GM19351 (cell line): ENCODE measurements around the gene GOLGA8J.
"Not testable (repeated sequence)": the region's sequence is repeated elsewhere in the genome, so short reads cannot be mapped to it uniquely, and the experiment has no call there.

Source experiments
- ATAC-seq: cut with Tn5 transposase; IDR thresholded peaks from one replicate; pipeline ENCODE4 v1.9.1; 2021; ENCODE audit warnings: mild to moderate bottlenecking, moderate library complexity; ENCODE audit not compliant: unreplicated experiment

The GOLGA8J gene, protein sequence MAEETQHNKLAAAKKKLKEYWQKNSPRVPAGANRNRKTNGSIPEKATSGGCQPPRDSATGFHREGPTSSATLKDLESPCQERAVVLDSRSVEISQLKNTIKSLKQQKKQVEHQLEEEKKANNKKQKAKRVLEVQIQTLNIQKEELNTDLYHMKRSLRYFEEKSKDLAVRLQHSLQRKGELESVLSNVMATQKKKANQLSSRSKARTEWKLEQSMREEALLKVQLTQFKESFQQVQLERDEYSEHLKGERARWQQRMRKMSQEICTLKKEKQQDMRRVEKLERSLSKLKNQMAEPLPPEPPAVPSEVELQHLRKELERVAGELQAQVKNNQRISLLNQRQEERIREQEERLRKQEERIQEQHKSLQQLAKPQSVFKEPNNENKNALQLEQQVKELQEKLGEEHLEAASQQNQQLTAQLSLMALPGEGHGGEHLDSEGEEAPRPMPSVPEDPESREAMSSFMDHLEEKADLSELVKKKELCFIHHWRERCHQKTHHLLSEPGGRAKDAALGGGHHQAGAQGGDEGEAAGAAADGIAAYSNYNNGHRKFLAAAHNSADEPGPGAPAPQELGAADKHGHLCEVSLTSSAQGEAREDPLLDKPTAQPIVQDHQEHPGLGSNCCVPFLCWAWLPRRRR

DNA sequence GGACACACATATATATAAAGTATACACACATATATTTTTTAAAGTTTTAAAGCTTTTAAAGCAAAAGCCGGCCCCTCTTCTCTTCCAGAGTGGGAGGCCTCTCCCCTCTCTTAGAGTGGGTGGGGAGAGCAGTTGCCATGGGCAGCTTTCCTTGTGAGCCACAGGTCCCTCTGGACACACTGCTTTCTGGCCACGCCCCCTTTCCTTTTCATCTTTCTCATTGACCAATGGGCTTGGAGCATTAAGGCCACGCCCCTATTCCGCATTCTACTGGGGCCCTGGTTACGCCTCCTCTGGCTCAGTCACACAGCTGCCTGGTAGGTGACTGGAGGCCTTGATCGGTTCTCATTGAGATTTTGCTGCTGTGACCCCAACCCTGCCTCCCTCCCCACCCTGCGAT, at the start of gene GOLGA8J:
TSS of gene GOLGA8J (plus strand) at position 301 of the 400 bp plus-strand sequence. CDS start at position 399, 98 bp downstream.
- not testable (repeated sequence) for ATAC-seq

DNA sequence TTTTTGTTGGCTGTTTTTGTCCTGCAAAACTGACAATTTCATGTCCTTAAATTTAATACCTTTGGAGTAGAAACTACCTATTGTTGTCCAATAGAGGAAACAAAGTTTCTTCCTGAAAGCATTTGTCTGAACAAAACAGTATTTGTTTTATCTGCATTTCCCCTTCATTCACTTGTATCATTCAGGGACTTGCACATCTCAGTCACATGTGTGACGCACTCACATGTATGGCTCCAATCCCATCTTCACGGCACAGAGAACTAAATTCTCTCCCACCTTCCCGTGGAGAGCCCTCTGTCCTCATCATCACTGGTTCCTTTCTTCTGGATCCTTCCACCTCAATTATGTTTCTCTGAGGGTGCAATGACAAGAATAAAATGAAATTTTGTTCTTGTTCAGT, 49.5 kb upstream of the GOLGA8J start:
- ATAC-seq: no peak

DNA sequence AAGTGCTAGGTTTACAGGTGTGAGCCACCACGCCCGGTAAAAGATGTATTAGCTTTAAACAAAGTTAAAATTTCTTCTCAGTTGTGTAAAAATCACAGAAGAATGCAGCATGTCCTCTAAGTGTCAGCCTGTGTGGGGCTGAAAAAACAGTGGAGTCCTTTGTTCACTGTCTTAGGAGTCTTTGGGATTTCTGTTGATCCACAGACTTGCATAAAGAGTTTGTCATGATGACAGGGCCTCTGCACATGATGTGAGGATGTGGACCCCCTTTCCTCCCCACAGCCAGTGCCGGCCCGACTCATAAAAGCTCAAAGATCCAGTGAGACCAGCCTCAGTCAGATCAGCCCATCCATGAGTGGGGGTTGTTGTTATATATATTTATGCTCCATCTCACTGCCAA, 49.0 kb upstream of the GOLGA8J start:
- ATAC-seq: no peak

DNA sequence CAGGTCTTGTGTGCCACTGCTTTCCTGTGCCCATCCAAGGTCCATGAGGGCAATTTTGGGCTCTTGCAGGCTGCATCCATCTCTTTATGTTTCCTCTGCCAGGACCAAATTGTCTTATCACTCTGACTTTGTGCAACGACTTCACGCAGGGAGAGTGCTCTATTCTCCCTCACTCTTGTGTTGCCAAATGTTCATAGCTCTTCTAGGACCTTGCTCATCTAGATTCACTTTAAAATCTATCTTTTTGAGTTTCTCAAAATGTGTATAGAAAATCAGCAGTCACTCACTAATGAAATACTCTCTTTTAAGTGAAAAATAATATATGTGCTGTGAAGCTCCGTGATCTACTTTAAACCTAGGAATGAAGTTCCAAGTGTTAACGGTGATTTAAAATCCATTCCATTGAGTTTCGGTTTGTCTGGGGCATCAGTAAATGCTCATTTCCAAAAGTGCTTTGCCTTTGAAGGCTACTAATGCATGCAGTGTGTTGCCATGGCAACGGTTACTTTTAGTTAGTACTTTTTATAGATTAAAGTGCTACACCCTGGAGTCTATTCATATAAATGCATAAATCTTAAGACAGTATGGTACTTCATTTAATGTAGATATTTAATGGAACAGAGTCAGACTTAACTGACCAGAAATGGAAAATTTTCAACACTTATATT, 46.6 kb upstream of the GOLGA8J start:
- no peak for ATAC-seq

DNA sequence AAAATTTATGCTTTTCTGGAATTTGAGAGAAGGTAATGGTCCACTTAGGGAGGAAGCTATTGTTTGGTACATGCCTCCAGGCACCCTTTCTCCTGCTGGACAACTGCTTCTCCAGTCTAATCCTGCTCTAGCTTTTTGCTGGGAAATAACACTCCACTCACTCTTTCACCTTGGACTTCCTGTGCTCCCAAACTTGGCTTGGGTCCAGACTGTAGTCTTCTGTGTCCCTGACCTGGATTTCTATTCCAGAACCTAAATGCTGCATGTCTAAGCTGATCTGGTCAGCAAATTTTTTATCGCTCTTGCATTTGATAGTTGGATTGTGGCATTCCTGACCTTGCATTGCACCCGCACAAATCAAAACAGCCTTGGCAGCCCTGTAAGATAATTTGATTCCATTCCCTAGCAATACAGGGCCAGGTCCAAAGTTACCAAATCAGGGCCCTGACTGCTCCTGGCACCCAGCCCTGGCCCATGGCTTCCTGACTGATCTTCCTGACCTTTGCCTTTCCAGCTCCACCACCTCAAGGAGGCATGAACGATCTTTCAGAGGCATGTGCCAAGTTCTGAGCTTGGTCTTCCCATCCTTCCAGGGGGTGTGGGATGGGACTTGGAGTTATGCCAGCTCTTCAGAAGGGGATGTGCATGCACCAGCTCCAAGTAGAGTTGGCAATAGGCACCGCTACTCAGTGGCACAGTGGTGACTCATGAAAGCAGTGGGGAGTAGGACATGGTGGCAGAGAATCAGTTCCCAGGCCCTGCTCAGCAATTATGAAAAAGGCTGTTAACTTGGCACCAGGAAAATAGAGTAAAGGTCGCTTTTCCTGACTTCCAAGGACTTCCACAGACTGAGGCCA, 43.9 kb upstream of the GOLGA8J start:
- no peak for ATAC-seq

DNA sequence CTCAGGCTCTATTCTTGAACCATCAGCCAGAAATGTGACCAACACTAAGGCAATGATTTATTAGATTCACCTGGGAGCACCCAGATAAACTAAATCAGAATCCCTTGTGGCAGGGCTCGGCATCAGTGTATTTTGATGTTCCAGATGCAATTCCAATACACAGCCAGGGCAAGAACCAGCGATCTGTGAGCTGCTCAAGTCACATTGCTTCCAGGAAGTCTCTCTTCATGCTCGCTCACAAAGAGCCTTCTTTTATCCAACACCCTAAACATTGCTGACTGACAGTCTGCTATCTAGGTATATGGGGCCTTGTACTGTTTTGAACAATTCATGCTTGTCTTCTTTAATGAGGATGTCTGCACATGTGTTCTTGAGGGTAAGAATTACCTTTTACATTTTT, 40.9 kb upstream of the GOLGA8J start:
- no peak for ATAC-seq

DNA sequence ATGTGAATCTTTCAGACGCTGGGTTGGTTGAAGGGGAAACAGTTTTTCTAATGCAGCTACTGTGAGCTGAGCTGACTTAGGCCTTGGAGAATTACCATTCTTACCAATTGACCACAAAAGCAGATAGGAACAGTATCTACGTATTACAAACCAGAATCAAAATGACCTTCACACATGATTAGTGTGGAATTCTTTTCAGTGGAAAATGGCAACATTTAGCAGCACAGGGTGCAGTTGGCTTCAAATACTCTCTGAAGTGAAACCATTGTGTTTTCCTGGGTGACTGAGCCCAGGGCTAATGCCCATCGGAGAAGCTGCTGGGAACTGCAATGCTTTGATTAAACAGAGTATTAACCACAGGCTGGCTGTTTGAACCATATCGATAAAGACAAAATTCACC, 40.2 kb upstream of the GOLGA8J start:
- no peak for ATAC-seq

DNA sequence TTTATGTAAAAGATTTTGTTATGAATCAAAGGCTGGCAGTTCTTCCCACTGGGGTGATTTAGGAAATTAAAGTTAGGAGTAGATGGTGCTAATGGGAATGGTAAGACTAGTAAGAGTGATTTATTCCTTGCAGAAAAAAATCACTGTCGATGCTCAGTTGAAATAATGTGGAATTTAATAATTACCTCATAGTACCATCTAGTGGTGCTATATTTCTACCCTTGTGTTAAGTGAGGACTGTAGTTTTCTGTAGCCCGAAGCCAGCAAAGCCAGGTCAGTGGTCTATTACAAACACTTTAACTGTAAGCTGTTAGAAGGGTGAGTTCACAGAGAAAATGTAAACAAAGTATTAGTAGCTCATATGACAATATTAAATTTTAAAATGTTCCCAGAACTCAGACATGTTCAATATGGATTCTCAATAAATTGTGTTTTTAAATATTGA, 39.5 kb upstream of the GOLGA8J start:
- no peak for ATAC-seq

DNA sequence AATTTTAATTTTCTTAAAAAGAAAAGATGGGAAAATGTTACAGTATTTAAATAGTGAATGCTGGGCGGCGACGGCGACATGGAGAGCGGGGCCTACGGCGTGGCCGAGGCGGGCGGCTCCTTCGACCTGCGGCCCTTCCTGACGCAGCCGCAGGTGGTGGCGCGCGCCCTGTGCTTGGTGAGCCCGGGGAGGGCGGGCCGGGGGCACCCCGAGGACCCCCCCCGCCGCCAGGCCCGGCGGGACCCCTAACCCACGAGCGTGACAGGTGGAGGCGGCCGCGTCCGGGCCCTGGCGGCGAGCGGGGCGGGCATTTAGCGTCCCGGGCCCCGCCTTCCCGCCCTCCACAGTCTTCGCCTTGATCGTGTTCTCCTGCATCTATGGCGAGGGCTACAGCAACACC, 38.4 kb upstream of the GOLGA8J start:
- ATAC-seq: no peak

DNA sequence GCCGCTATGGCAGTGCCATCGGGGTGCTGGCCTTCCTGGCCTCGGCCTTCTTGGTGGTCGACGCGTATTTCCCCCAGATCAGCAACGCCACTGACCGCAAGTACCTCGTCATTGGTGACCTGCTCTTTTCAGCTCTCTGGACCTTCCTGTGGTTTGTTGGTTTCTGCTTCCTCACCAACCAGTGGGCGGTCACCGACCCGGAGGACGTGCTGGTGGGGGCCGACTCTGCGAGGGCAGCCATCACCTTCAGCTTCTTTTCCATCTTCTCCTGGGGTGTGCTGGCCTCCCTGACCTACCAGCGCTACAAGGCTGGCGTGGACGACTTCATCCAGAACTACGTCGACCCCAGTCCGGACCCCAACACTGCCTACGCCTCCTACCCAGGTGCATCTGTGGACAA, 37.9 kb upstream of the GOLGA8J start:
- not testable (repeated sequence) for ATAC-seq

DNA sequence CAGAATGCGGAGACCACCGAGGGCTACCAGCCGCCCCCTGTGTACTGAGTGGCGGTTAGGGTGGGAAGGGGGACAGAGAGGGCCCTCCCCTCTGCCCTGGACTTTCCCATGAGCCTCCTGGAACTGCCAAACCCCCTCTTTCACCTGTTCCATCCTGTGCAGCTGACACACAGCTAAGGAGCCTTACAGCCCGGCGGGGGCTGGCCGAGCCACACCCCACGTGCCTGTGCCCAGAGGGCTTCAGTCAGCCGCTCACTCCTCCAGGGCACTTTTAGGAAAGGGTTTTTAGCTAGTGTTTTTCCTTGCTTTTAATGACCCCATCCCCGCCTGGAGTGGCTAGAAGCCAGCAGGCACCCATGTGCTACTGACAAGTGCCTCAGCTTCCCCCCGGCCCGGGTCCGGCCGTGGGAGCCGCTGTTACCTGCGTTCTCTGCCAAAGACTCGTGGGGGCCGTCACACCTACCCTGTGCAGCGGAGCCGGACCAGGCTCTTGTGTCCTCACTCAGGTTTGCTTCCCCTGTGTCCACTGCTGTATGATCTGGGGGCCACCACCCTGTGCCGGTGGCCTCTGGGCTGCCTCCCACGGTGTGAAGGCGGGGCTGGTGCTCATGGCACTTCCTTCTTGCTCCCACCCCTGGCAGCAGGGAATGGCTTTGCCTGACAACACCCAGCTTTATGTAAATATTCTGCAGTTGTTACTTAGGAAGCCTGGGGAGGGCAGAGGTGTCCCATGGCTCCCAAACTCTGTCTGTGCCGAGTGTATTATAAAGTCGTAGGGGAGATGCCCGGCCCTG, 37.3 kb upstream of the GOLGA8J start:
- not testable (repeated sequence) for ATAC-seq

DNA sequence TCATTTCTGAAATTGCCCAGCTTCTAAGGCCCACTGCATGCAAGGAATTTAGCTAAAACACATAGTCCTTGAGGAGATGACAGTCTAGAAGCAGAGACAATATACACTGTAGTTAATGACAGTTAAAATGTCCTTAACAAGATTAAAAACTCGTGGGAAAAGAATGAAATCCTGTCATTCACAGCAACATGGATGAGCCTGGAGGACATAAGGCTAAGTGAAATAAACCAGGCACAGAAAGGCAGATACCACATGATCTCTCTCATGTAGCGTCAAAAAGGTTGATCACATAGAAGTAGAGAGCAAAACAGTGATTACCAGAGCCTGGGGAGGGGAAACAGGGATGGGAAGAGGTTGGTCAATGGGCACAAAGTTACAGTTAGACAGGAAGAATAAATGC, 36.3 kb upstream of the GOLGA8J start:
- no peak for ATAC-seq

DNA sequence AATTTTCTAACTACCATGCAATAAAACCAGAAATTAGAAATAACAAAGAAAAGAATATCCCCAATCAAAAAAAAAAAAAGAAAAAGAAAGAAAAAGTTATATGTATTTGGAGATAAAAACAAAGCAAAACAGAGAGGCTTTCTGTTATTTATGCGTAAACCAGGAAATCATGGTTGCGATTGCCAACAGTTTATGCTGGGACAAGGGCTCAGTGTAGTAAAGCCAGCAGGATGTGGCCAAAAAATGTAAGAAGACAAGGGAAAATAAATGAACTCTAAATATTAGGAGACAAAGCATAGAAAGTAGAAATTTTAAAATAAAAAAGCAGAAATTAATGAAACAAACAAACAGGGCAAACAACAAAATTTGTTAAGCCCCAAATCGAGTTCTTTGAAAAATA, 27.2 kb upstream of the GOLGA8J start:
- no peak for ATAC-seq

DNA sequence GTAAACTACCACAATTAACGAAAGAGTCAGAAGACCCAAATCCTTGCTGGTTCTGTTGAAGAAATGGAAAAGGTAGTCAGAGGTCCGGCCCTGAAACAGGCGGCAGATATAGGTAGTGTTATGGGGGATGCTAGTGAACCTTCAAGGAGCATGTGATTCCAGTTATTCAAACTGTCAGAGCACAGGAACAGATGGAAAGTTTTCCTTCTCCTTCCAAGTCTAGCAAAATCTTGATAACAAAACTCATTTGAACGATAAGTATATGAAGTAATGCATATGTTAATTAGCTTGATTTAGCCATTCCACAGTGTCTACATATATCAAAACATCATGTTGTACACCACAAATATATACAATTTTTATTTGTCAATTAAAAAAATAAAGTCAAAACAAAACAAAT, 26.6 kb upstream of the GOLGA8J start:
- ATAC-seq: no peak

DNA sequence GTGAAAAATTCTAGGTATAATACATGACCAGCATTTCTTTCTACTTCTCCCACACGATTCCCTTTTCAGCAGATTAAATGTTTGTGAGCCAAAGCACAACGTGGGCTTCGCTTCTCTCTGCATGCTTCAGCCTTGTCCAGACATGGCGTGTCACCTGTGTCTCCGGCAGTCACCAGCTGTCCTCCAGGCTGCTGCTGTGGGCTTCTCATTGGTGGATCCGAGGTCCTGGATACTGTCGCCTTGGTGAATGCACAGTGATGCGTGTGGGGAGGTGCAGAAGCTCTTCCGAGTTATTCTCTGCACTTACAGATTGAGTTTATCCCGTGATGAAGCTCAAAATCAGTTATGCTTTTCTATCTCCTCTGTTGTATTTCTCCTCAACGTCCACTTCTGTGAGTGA, 23.0 kb upstream of the GOLGA8J start:
- ATAC-seq: no peak

DNA sequence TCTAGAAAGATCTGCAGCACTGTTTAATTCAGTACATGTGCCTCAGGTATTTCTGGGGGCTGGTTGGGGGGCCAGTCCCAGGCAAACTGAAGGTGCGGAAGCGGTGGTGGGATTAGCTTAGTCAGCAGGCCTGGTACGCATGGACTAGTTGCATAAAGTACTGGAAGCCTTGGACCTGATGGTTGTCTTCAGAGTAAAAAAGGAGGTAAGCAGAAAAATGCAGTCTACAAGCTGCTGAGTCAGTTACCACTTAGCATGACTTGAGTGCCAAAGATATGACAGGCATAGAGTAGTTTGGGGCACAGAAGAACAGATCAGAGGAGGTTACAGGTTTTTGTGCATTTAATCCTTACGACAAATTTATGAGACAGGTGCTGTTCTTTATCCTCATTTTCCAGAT, 19.9 kb upstream of the GOLGA8J start:
- ATAC-seq: no peak

DNA sequence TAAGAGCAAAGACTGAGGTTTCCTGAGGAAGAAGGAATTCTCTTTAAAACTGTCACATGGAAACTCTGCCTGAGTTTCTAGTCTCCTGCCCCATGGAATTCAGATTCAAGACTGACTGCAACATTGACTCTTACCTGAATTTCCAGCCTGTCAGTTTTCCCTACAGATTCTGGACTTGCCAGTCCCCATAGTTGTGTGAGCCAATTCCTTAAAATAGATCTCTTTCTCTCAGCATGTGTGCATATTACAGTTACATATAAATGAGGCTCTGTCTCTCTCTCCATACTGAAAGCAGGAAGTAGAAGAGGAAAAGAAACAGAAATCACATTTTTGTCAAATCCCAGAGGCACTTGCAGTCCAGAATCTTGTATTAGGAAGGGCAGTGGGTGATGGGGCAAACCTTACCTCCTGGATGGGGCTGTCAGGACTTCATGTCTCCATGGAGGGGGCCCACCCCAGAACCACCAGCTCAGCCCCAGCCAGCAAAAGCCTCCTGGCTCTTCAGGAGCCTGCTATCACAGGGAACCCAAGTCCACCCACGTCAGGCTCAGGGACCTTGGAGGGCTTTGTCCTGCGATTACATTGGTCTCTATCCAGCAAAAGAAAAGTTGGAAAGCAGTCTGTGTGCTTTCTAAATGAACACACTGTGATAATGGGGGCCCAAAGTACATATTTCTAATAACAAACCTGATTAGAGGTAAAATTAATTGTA, 18.8 kb upstream of the GOLGA8J start:
- ATAC-seq: no peak

DNA sequence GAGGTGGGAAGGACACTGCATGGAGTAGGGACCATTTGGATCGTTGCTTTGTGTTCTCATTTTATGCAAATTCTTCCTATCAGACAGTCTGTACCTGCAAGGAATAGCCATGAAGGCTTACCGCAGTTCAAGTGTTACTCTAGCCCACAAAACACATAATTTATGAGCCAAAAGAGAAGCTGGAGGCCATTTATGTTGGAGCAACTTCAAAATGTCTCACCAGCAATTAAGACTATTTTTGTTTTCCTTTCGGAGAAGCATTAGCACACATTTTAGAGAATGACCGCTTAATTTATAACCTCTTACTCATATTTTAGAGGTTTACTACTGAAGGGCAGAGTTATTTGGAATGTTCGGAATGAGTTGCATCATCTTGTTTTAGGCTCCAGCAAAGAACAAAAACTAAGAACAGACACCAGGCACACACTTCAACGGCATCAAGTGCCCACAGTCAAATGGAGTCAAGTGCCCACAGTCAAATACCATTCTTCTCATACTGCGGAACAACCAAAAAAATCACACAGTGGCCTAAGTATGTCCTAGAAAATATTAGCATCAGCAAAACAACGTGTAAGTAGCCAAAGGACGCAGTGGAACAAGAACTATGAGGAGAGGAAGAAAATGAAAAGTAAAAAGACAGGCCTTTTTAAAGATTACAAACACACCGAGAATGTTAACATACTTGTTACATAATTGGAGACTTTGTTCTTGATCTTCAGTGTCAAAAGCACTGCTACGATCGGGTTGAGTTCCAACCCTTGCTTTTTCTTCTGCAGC, 17.5 kb upstream of the GOLGA8J start:
- ATAC-seq: no peak

DNA sequence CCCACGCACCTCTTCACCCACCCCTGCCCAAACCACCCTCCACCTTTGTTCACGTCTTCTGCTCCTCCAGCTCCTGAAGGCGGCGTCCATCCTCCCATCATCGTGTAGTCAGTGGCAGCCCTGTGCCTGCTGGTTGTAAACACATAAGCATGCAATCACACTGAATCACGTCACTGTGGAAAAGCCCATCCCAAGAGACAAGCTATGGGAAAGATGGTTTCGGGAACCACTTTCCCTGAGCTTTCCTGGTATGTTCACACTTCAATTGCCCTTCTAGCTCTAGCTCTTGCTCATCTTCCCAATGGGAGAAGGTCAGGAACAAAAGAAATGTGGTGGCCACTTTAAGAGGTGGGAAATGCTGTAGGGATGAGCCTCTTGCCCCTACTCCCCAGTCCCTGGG, 14.4 kb upstream of the GOLGA8J start:
- no peak for ATAC-seq
